OCI-M1 (cell line): ENCODE data around the gene CREB5.
"Not testable (repeated sequence)": the region's sequence is repeated elsewhere in the genome, so short reads cannot be mapped to it uniquely, and the experiment has no call there.

Experiments used
- DNase-seq: peaks from one replicate; lab custom pipeline; 2025; lab: John Stamatoyannopoulos, UW

CREB5 gene, protein sequence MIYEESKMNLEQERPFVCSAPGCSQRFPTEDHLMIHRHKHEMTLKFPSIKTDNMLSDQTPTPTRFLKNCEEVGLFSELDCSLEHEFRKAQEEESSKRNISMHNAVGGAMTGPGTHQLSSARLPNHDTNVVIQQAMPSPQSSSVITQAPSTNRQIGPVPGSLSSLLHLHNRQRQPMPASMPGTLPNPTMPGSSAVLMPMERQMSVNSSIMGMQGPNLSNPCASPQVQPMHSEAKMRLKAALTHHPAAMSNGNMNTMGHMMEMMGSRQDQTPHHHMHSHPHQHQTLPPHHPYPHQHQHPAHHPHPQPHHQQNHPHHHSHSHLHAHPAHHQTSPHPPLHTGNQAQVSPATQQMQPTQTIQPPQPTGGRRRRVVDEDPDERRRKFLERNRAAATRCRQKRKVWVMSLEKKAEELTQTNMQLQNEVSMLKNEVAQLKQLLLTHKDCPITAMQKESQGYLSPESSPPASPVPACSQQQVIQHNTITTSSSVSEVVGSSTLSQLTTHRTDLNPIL

GRCh38 chr7:28411876-28412662, at the start of gene CREB5:
Gene CREB5, plus strand, starts transcription at chr7:28412518. Its CDS starts 397 bp downstream, at chr7:28412915.
- DNase-seq, result peak; percentile 3

DNA sequence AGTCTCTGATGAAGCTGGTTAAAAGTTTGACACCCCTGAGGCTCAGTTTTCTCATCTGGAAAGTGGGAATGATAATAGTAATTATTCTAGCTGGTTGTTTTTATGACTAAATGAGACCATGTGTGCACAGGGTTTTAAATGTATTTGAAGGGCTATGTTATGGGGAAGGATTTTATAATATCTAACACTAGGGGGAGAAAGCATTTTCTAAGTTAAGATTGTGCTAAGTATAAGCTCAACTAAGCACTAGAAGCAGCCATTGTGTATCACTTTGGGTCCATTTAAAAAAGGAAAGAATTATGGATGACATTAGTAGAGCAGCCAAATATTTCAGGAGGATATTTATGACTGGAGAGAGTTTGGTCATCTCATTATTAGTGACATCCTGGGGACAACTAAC, 49.5 kb upstream of the CREB5 start:
- DNase-seq, result no peak

- no peak for DNase-seq
These were observed 48.2 kb upstream of the CREB5 start for GRCh38 chr7:28364082-28364481.

DNA sequence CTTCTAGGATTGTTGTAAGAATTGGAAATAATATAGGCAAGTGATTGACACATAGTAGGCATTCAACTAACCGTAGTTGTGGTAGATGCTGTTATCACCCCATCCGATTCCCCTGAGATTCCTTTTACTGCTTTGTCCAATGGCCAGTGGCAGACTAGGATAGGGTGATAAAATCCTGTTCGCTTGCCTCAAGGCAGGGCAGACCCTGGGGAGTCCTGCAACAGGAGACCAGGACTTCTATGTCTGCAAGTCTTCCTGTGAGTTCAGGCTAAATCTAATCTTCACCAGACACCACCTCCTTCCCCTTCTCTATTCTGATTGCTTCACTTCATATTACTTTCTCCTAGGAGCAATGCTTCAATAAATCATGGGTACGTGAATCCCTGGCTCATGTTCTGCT, 42.8 kb upstream of the CREB5 start:
- DNase-seq, result no peak

- DNase-seq, result no peak
These were observed 40.5 kb upstream of the CREB5 start for GRCh38 chr7:28371846-28372245.

- no peak for DNase-seq
These were observed 38.3 kb upstream of the CREB5 start for GRCh38 chr7:28373990-28374389.

DNA sequence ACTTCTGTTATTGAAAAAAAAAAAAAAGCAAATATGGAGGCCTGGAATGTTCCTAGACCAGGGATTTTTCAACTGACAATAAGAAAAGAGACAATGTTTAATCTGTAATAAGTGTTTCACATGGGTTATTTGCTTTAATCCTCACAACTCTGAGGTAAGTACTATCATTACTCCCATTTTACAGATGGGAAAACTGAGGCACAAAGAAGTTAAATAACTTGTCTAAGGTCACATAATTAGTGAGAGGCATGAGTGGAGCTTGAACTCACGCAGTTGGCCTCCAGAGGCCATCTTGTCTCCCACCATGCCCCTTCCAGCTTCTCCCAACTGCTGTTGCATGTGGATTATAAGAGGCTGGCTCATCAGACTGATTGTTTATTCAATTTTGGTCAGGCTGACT, 36.6 kb upstream of the CREB5 start:
- DNase-seq, result no peak

GRCh38 chr7:28376634-28377033, 35.7 kb upstream of the CREB5 start:
- DNase-seq, result no peak

- DNase-seq, result no peak
These were observed 33.7 kb upstream of the CREB5 start for GRCh38 chr7:28378574-28379149.

GRCh38 chr7:28381466-28381865, 30.9 kb upstream of the CREB5 start:
- no peak for DNase-seq

DNA sequence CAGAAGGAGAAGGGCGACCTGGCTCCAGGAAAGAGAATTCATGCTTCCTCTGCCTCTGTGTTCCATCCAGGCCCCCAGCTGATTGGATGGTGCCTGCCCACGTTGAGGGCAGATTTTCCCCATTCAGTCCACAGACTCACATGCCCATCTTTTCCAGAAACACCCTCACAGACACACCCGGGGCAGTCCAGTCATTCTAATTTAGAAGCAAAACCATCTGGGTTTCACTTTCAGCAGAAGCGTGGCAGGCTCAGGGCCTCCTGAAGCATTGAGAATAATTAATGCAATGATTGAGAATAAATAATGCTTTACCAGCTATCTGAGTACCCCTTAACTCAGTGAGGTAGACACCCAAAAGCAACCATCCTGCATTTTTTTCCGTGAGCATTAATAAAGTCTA, 30.2 kb upstream of the CREB5 start:
- no peak for DNase-seq

GRCh38 chr7:28383975-28384374, 28.3 kb upstream of the CREB5 start:
- no peak for DNase-seq

GRCh38 chr7:28389504-28390395, 22.6 kb upstream of the CREB5 start:
- peak; percentile 70 for DNase-seq

- DNase-seq, result no peak
These were observed 21.9 kb upstream of the CREB5 start for GRCh38 chr7:28390426-28390825.

- DNase-seq, result no peak
These were observed 20.0 kb upstream of the CREB5 start for GRCh38 chr7:28392289-28392688.

DNA sequence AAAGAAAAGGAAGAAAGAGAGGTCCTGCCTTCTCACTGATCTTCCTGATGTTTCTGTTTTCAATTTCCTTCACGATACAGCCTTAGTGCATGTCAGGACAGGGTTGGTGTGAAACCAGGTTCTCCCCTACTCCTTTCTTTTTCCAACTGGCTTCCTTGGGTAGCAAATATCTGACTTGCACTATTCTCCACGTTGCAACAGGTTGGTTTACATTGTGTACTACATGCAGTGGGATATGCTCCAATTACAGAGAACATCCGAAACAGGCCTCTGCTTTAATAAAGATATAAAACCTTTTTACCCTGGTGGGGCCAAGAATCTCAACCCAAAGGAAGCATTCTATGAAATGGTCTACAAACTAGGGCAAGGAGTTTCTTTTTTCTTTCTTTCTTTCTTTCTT, 16.9 kb upstream of the CREB5 start:
- no peak for DNase-seq

GRCh38 chr7:28395831-28396230, 16.5 kb upstream of the CREB5 start:
- DNase-seq, result no peak

DNA sequence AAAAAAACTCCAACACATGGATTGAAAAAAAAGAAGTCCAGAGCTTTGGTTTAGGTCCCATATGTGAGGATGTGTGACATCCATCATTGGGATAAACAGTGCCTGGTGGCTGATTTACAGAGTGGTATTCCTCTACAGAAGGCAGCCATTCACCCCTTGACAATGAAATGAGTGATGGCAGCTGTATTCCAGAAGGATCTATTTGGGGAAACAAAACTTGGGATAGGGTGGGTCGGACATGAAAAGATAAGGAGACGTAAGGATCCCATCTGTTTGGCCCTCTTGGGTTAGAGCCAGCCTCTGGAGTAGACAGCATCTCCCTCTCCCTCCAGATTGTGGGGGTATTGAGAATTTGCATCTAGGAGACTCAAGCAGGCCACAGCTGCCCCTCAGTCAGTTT, 15.2 kb upstream of the CREB5 start:
- DNase-seq, result no peak

DNA sequence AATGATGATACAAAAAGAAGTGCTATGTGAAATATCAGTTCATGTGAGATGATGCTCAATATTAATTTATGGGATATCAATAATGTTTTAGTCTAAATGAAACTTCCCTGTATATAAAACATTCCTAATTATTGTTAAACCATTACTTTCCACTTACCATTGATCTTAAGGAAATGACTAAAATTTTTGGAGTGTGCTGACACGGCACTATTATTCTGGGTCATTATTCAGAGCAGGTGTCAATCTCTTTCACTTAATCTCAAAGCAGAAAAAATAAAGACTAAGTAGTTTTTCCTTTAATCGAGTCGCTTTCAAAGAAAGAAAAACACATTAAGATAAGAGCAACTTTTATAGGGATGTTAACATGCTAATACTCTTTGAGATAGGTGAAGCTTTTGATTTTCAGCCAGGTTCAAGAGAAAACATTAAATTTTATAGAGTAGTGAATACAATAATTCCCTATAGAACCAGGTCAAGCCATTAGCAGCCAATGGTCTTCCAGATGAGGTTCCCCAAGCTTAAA, 11.4 kb upstream of the CREB5 start:
- no peak for DNase-seq

GRCh38 chr7:28401567-28401966, 10.8 kb upstream of the CREB5 start:
- DNase-seq, result not testable (repeated sequence)

GRCh38 chr7:28405662-28406061, 6.7 kb upstream of the CREB5 start:
- no peak for DNase-seq
